ENCODE data around the gene ITGA7. TPM values are rescaled to one million over a fixed set of nuclear protein-coding genes. Genes with fewer than 3 reads are reported as not detected.

ITGA7 gene
- total RNA-seq, 4 donors from 2014 or later, result 69.7 to 206 (median 92.0) TPM

DNA sequence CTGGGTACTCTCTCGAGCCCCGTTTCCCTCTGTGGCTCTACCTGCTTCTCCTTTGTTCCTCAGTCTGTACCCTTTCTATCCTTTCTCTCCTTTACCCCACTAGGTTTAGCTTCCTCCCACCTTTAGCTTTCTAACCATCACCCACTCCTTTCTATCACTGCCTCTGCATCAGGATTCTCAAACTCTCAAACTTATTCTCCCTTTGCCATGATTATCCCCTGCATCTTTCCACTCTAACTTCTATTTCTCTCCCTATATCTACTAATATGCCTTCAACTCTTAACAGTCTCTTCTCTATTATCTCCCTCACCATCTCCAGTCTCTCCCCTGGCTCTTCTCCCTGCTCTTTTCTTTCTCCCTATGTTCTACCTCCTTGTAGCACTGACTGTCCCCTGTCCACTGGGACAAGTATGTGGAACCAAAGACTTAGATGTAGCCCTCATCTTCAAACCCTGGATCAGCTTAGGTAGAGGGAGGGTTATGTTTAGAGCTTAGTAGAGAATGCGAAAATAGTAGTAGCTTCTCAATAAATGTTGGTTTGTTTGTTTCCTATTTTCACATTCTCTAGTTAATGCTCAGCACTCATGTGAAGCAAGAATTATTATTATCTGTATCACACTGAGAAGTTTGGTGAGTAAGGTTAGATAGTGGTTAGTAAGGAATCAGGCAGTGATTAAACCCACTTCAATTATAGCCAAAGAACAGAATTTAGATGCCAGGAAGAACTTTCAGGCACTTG is 38.6 kb upstream of the ITGA7 start:
- in situ Hi-C loops (cut with MboI; ENCODE audit: low sequenced_read_pairs in 4 of 4), result no loop called here
- intact Hi-C loops (cut with DNase I; ENCODE audit: low total_unique reads), result no loop called here
- H3K36me3 ChIP-seq, result peaks cover 0 to 3% of the 10 kb centered on the region in 2 donors
- peak overlapping the region in 1 of 4 donors; percentile 34 for H3K27ac ChIP-seq
- H3K9me3 ChIP-seq, result no peaks in the 10 kb centered on the region
- TF ChIP-seq POLR2A (IDR thresholded peaks at IDR 0.05), result no peak
- TF ChIP-seq CTCF (IDR thresholded peaks at IDR 0.05 in 4 of 5, conservative IDR thresholded peaks at IDR 0.05 in 1 of 5), result no peak
- ATAC-seq (no peak), DNase-seq (no peak)
- peaks cover 7 to 15% of the 10 kb centered on the region in 2 donors for H3K4me1 ChIP-seq
- peaks cover 0 to 4% (median 0%) of the 10 kb centered on the region in 3 donors for H3K27me3 ChIP-seq
- no peak overlapping the region for H3K4me3 ChIP-seq

DNA sequence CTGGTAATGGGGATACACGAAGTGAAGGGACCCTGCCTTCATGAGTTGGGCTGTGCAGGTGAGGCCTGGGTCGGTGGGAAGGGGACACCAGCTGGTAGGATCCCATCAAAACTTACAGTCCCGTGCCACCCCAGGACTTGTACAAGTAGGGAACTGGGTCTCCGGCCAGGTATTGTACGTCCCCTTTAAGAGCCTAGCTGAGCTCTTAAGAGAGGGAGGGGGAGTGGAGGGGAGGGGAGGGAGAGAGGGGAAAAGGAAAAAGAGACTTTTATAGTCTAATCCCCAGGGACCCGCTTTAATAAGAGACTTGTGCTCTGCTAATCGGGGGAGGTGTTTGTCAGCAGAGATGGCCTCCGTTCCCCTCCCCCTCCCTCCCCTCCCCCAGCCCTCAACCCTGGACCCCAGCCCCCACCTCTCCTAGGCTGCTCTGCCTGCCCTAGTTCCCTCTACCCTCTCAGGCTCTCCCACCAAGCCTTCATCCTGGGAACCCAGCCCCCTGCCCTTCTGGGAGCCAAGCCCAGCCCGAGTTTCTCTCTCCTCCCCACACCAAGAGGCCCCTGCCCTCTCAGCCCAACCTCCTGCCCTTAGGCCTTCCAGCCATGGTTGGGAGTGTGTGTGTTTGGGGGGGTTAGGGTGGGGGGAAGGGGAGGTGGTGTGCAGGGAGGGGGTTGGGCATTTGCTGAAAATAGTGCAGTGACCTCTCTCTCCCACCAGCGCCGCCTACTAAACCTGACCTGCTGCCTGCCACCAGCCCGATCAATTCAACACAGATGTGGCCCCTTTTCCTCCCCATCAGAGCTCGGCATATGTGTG is 37.9 kb upstream of the ITGA7 start:
- H3K36me3 ChIP-seq, result no peaks in the 10 kb centered on the region
- no peak for ATAC-seq
- peaks cover 0 to 4% (median 0%) of the 10 kb centered on the region in 3 donors for H3K27me3 ChIP-seq
- peaks cover 7 to 15% of the 10 kb centered on the region in 2 donors for H3K4me1 ChIP-seq
- H3K9me3 ChIP-seq, result no peaks in the 10 kb centered on the region
- H3K27ac ChIP-seq, result peak overlapping the region in 3 of 4 donors; percentile 4 to 38 (median 34)
- TF ChIP-seq CTCF (IDR thresholded peaks at IDR 0.05 in 4 of 5, conservative IDR thresholded peaks at IDR 0.05 in 1 of 5), result no peak
- TF ChIP-seq POLR2A (IDR thresholded peaks at IDR 0.05), result no peak
- H3K4me3 ChIP-seq, result peak overlapping the region in 1 of 4 donors; percentile 13
- in situ Hi-C loops (cut with MboI; ENCODE audit: low sequenced_read_pairs in 4 of 4), result no loop called here
- intact Hi-C loops (cut with DNase I; ENCODE audit: low total_unique reads), result no loop called here
- no peak for DNase-seq

DNA sequence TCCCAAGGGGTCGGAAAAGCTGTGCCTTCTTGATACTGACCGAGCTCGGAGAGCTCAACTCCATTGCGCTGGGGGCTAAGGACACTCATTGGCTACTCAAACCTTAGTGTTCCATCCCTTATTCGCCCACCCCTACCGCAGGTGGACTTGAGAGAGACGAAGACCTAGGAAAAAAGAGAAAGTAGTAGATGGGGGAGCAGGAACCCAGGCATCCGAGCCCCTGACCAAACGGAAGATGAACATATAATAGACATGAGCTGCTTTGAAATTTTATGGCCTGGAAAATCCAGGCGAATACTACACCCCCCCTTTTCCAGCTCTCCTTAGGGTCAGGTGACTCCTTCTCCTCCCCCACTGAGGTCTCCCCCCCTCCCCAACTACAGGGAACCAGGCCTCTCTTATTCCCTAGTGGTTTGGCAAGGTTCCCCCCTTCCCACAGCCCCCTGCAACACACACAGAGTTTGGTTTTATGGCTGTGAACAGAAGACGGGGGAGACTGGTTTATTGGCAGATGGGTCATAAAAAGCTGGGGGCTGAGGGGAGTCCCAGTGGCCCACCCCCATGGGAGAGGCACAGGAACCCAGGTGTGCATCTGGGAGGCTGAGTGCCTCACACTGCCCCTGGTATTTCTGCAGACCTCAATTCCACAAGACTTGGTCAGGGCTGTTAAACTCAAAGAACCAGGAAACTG is 36.8 kb upstream of the ITGA7 start:
- H3K9me3 ChIP-seq, result no peaks in the 10 kb centered on the region
- H3K36me3 ChIP-seq, result no peaks in the 10 kb centered on the region
- in situ Hi-C loops (cut with MboI; ENCODE audit: low sequenced_read_pairs in 4 of 4) (no loop called here), intact Hi-C loops (cut with DNase I; ENCODE audit: low total_unique reads) (no loop called here)
- H3K27me3 ChIP-seq, result peaks cover 0 to 4% (median 0%) of the 10 kb centered on the region in 3 donors
- H3K4me1 ChIP-seq, result peaks cover 7 to 15% of the 10 kb centered on the region in 2 donors
- H3K27ac ChIP-seq, result no peak overlapping the region
- ATAC-seq (no peak), DNase-seq (no peak)
- H3K4me3 ChIP-seq, result peak overlapping the region; percentile 54 to 79 (median 60)
- TF ChIP-seq CTCF (IDR thresholded peaks at IDR 0.05 in 4 of 5, conservative IDR thresholded peaks at IDR 0.05 in 1 of 5), result no peak
- no peak for TF ChIP-seq POLR2A (IDR thresholded peaks at IDR 0.05)

- DNase-seq, result no peak
- H3K27ac ChIP-seq, result peak overlapping the region in 2 of 4 donors; percentile 1 to 18
- no peak for TF ChIP-seq POLR2A (IDR thresholded peaks at IDR 0.05)
- TF ChIP-seq CTCF (IDR thresholded peaks at IDR 0.05 in 4 of 5, conservative IDR thresholded peaks at IDR 0.05 in 1 of 5), result peak in 1 of 5 experiments; percentile 7
- ATAC-seq, result peak; percentile 59 to 62
- H3K9me3 ChIP-seq, result no peaks in the 10 kb centered on the region
- in situ Hi-C loops (cut with MboI; ENCODE audit: low sequenced_read_pairs in 4 of 4), result no loop called here
- H3K27me3 ChIP-seq, result peaks cover 0 to 4% (median 0%) of the 10 kb centered on the region in 3 donors
- H3K36me3 ChIP-seq, result no peaks in the 10 kb centered on the region
- H3K4me1 ChIP-seq, result peaks cover 7 to 15% of the 10 kb centered on the region in 2 donors
- H3K4me3 ChIP-seq, result peak overlapping the region; percentile 54 to 79 (median 60)
- intact Hi-C loops (cut with DNase I; ENCODE audit: low total_unique reads), result no loop called here
Measured at GRCh38 chr12:55743406-55744339, 36.0 kb upstream of the ITGA7 start.
